ENCODE measurements around the gene INSYN2A. TPM values are rescaled to one million over a fixed set of nuclear protein-coding genes. Genes with fewer than 3 reads are reported as not detected.

INSYN2A gene
- total and polyA plus RNA-seq, 11 donors = 0.01 to 0.37 (median 0.11) TPM; not detected in 4

GRCh38 chr10:127242914-127243313 is 46.5 kb upstream of the INSYN2A start:
- no peak overlapping the region for H3K27ac ChIP-seq
- no peaks in the 10 kb centered on the region for H3K4me1 ChIP-seq
- DNase-seq = no peak
- H3K4me3 ChIP-seq = no peak overlapping the region
- H3K9me3 ChIP-seq = no peaks in the 10 kb centered on the region
- no peaks in the 10 kb centered on the region for H3K27me3 ChIP-seq
- no peak for ATAC-seq
- TF ChIP-seq POLR2A (IDR thresholded peaks at IDR 0.05) = no peak
- no peak for TF ChIP-seq CTCF (IDR thresholded peaks at IDR 0.05)
- H3K36me3 ChIP-seq = peaks cover 0 to 7% (median 0%) of the 10 kb centered on the region in 9 donors
- WGBS, 4 donors = 66 to 75% (median 71%) methylated on average over 3 of the region's 3 CpGs
- intact Hi-C loops (cut with DNase I) = no loop called here

- 78 to 87% (median 85%) methylated on average over 3 of the region's 3 CpGs for WGBS, 4 donors
- intact Hi-C loops (cut with DNase I) = no loop called here
- no peak overlapping the region for H3K4me3 ChIP-seq
- no peak for ATAC-seq
- no peaks in the 10 kb centered on the region for H3K9me3 ChIP-seq
- no peaks in the 10 kb centered on the region for H3K36me3 ChIP-seq
- DNase-seq = no peak
- H3K27me3 ChIP-seq = no peaks in the 10 kb centered on the region
- H3K27ac ChIP-seq = no peak overlapping the region
- TF ChIP-seq CTCF (IDR thresholded peaks at IDR 0.05) (no peak), POLR2A (IDR thresholded peaks at IDR 0.05) (no peak)
- no peaks in the 10 kb centered on the region for H3K4me1 ChIP-seq
Observed at GRCh38 chr10:127236266-127236665, 39.9 kb upstream of the INSYN2A start.

GRCh38 chr10:127234306-127234800 is 38.0 kb upstream of the INSYN2A start:
- WGBS, 4 donors = 82 to 99% (median 88%) methylated on average over 1 of the region's 1 CpG
- intact Hi-C loops (cut with DNase I) = no loop called here
- TF ChIP-seq POLR2A (IDR thresholded peaks at IDR 0.05) (no peak), CTCF (IDR thresholded peaks at IDR 0.05) (no peak)
- Histone ChIP-seq H3K27ac (no peak overlapping the region), H3K4me1 (no peaks in the 10 kb centered on the region), H3K27me3 (no peaks in the 10 kb centered on the region), H3K36me3 (no peaks in the 10 kb centered on the region), H3K4me3 (no peak overlapping the region), H3K9me3 (no peaks in the 10 kb centered on the region)
- ATAC-seq = no peak
- no peak for DNase-seq

GRCh38 chr10:127228195-127228787 is 31.9 kb upstream of the INSYN2A start:
- intact Hi-C loops (cut with DNase I) = no loop called here
- Histone ChIP-seq H3K36me3 (no peaks in the 10 kb centered on the region), H3K4me3 (no peak overlapping the region), H3K9me3 (no peaks in the 10 kb centered on the region), H3K27ac (no peak overlapping the region), H3K27me3 (no peaks in the 10 kb centered on the region), H3K4me1 (no peaks in the 10 kb centered on the region)
- TF ChIP-seq POLR2A (IDR thresholded peaks at IDR 0.05) = no peak
- TF ChIP-seq CTCF (IDR thresholded peaks at IDR 0.05) = no peak
- DNase-seq (no peak), ATAC-seq (no peak)
- 80 to 84% (median 83%) methylated on average over 12 of the region's 12 CpGs for WGBS, 4 donors

All from heart left ventricle (tissue), 16 donors.